ENCODE measurements around the gene PRIMPOL. TPM values are rescaled to one million over a fixed set of nuclear protein-coding genes. Genes with fewer than 3 reads are reported as not detected.

The PRIMPOL gene
- total and polyA plus RNA-seq, 12 donors, result 7.5 to 66.2 (median 12.3) TPM

DNA sequence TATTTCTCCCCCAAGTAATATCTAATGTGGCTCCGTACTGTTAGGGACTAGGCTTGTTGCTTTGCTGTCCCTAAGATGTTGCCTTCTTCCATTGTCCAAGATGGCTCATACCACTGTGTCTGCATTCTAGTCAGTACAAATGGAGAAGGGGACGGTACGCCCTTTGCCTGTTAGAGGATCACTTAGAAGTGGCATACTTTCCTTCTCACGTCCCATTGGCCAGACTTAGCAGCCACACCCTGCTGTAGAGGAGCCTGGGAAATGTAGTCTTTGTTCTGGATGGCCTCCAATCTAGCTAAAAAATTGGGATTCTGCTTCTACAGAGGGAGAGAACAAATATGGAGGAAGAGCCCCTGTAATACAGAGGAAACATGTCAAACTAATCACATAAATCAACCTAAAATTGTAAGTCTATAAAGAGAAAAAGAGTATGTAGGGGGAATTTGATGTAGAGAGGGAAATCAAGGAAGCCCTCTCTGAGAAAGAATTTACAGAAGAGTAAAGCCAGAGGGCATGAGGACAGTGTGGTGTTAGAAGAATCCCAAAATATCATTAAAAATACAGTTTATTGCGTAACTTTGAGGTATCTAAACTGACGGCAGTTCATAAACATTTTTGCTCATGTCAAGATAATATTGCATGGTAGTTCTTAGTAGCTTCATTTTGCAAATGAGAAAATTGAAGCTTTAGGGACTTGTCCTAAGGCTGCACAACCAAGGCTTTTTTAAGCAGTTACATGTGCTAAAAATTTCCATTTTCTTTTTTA, 15.1 kb downstream of the PRIMPOL start:
- intact Hi-C loops (cut with DNase I), result no loop called here
- Histone ChIP-seq H3K4me1 (replicated peaks in 1 of 2) (peaks cover 0 to 3% of the 10 kb centered on the region in 2 donors), H3K36me3 (replicated peaks in 1 of 2) (peaks cover 0 to 8% of the 10 kb centered on the region in 2 donors), H3K9me3 (replicated peaks in 1 of 3) (no peaks in the 10 kb centered on the region), H3K4me3 (no peak overlapping the region), H3K27ac (no peak overlapping the region), H3K27me3 (no peaks in the 10 kb centered on the region)
- no peak for DNase-seq
- TF ChIP-seq POLR2A (IDR thresholded peaks at IDR 0.05) (no peak), CTCF (IDR thresholded peaks at IDR 0.05) (no peak)
- 72 to 76% (median 74%) methylated on average over 6 of the region's 6 CpGs for WGBS, 4 donors

DNA sequence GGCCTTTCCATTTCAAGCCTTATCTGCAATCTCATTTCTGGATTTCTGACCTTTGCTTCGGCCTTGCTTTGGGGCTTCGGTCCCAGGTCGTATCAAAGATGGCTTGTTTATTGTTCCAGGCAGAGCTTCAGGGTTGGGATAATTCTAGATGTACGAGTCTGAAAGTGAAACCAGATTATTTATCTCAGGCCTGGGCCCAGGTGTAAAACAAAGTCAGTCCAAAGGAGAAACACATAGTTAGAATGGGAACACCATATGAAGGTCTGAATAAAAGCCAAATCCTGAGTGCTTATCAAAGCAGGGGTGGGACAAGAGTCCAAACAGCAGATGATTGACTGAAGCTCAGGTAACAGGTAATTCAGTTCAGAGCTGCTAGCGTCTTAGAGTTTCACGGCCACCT, 17.1 kb downstream of the PRIMPOL start:
- no peaks in the 10 kb centered on the region for H3K9me3 ChIP-seq (replicated peaks in 1 of 3)
- no peak overlapping the region for H3K27ac ChIP-seq
- WGBS, 4 donors, result 47 to 62% (median 58%) methylated on average over 6 of the region's 6 CpGs
- peaks cover 0 to 12% of the 10 kb centered on the region in 2 donors for H3K36me3 ChIP-seq (replicated peaks in 1 of 2)
- H3K4me1 ChIP-seq (replicated peaks in 1 of 2), result peaks cover 0 to 3% of the 10 kb centered on the region in 2 donors
- H3K4me3 ChIP-seq, result no peak overlapping the region
- intact Hi-C loops (cut with DNase I), result no loop called here
- no peak for DNase-seq
- TF ChIP-seq CTCF (IDR thresholded peaks at IDR 0.05), result no peak
- TF ChIP-seq POLR2A (IDR thresholded peaks at IDR 0.05), result no peak
- no peaks in the 10 kb centered on the region for H3K27me3 ChIP-seq

- TF ChIP-seq CTCF (IDR thresholded peaks at IDR 0.05), result no peak
- no peak for TF ChIP-seq POLR2A (IDR thresholded peaks at IDR 0.05)
- DNase-seq, result no peak
- H3K36me3 ChIP-seq (replicated peaks in 1 of 2), result peaks cover 0 to 23% of the 10 kb centered on the region in 2 donors
- intact Hi-C loops (cut with DNase I), result no loop called here
- 90 to 98% (median 95%) methylated on average over 9 of the region's 9 CpGs for WGBS, 4 donors
- H3K4me1 ChIP-seq (replicated peaks in 1 of 2), result peaks cover 0 to 3% of the 10 kb centered on the region in 2 donors
- no peak overlapping the region for H3K27ac ChIP-seq
- H3K4me3 ChIP-seq, result no peak overlapping the region
- no peaks in the 10 kb centered on the region for H3K9me3 ChIP-seq (replicated peaks in 1 of 3)
- H3K27me3 ChIP-seq, result no peaks in the 10 kb centered on the region
Observed at GRCh38 chr4:184668096-184668495, 18.6 kb downstream of the PRIMPOL start.

- Histone ChIP-seq H3K36me3 (replicated peaks in 1 of 2) (peaks cover 0 to 23% of the 10 kb centered on the region in 2 donors), H3K4me1 (replicated peaks in 1 of 2) (peaks cover 0 to 3% of the 10 kb centered on the region in 2 donors), H3K9me3 (replicated peaks in 1 of 3) (no peaks in the 10 kb centered on the region), H3K27me3 (no peaks in the 10 kb centered on the region), H3K27ac (no peak overlapping the region), H3K4me3 (no peak overlapping the region)
- intact Hi-C loops (cut with DNase I), result no loop called here
- TF ChIP-seq CTCF (IDR thresholded peaks at IDR 0.05) (no peak), POLR2A (IDR thresholded peaks at IDR 0.05) (no peak)
- no peak for DNase-seq
- 81 to 90% (median 86%) methylated on average over 9 of the region's 9 CpGs for WGBS, 4 donors
Observed at GRCh38 chr4:184668511-184669114, 19.1 kb downstream of the PRIMPOL start.

Data from adrenal gland (tissue), 12 donors.